Activated CD4-positive, alpha-beta T cell treated with anti-CD3 and anti-CD28 coated beads for 4 hours (primary cell): Measurements from ENCODE around the gene OGFRL1.

Experiments used
- DNase-seq, 2 donors: peaks; one replicate each; pipeline ENCODE4 v3.0.0-alpha.2; 2020

OGFRL1 gene

GRCh38 chr6:71287926-71288227, 734 bp upstream of the OGFRL1 start:
- DNase-seq = no peak

- DNase-seq = peak in 1 of 2 donors; percentile 5
These were observed 609 bp downstream of the OGFRL1 start for GRCh38 chr6:71289039-71289801.

GRCh38 chr6:71289802-71290175, 1.2 kb downstream of the OGFRL1 start:
- DNase-seq = no peak

- no peak for DNase-seq
These were observed 2.0 kb downstream of the OGFRL1 start for GRCh38 chr6:71290611-71291010.

GRCh38 chr6:71292001-71292400, 3.4 kb downstream of the OGFRL1 start:
- no peak for DNase-seq

- no peak for DNase-seq
These were observed 5.5 kb downstream of the OGFRL1 start for GRCh38 chr6:71294121-71294523.

- DNase-seq = no peak
These were observed 9.8 kb downstream of the OGFRL1 start for GRCh38 chr6:71298459-71298858.

- no peak for DNase-seq
These were observed 11.2 kb downstream of the OGFRL1 start for GRCh38 chr6:71299541-71300470.

GRCh38 chr6:71300561-71301168, 12.1 kb downstream of the OGFRL1 start:
- no peak for DNase-seq

- DNase-seq = no peak
These were observed 12.9 kb downstream of the OGFRL1 start for GRCh38 chr6:71301546-71301945.

- DNase-seq = no peak
These were observed 21.0 kb downstream of the OGFRL1 start for GRCh38 chr6:71309656-71310055.

- no peak for DNase-seq
These were observed 21.6 kb downstream of the OGFRL1 start for GRCh38 chr6:71310261-71310660.

- DNase-seq = no peak
These were observed 23.5 kb downstream of the OGFRL1 start for GRCh38 chr6:71312089-71312488.

- no peak for DNase-seq
These were observed 28.8 kb downstream of the OGFRL1 start for GRCh38 chr6:71317441-71317840.

GRCh38 chr6:71320041-71320440, 31.4 kb downstream of the OGFRL1 start:
- DNase-seq = no peak

- no peak for DNase-seq
These were observed 32.7 kb downstream of the OGFRL1 start for GRCh38 chr6:71321314-71321713.

GRCh38 chr6:71324194-71324785, 35.7 kb downstream of the OGFRL1 start:
- DNase-seq = no peak

GRCh38 chr6:71326611-71327010, 38.0 kb downstream of the OGFRL1 start:
- no peak for DNase-seq

- no peak for DNase-seq
These were observed 41.9 kb downstream of the OGFRL1 start for GRCh38 chr6:71330501-71330900.

GRCh38 chr6:71332012-71332411, 43.4 kb downstream of the OGFRL1 start:
- DNase-seq = no peak

- DNase-seq = no peak
These were observed 44.4 kb downstream of the OGFRL1 start for GRCh38 chr6:71333050-71333449.

- no peak for DNase-seq
These were observed 45.1 kb downstream of the OGFRL1 start for GRCh38 chr6:71333697-71334096.

- no peak for DNase-seq
These were observed 46.2 kb downstream of the OGFRL1 start for GRCh38 chr6:71334768-71335167.
